Gastroesophageal sphincter (tissue), 4 donors: ENCODE measurements around the gene SLC35F5. TPM values are rescaled to one million over a fixed set of nuclear protein-coding genes. Genes with fewer than 3 reads are reported as not detected.

ENCODE experiments used
- ATAC-seq: fragments of 150-250 bp; one replicate; pipeline ENCODE4 v1.9.1; 2016; ENCODE audit warnings: mild to moderate bottlenecking, moderate library complexity
- H3K27ac ChIP-seq, 4 donors: fragments of 200-600 bp; sonication (generic) in 3 of 4; 1 replicate in 3 of 4; 2 replicates in 1 of 4; pipeline ENCODE4 v1.5.1; 2016 to 2019
- H3K27me3 ChIP-seq: fragments of 200-600 bp; sonication (generic); one replicate; pipeline ENCODE4 v1.5.1; 2019
- H3K36me3 ChIP-seq, 2 donors: fragments of 200-600 bp; sonication (generic); one replicate each; pipeline ENCODE4 v1.5.1; 2019; ENCODE audit warnings: control low read depth in 1 of 2
- H3K4me1 ChIP-seq, 3 donors: fragments of 200-600 bp; sonication (generic); 1 replicate in 2 of 3; 2 replicates in 1 of 3; pipeline ENCODE4 v1.5.1; 2016 to 2019; ENCODE audit warnings: control low read depth in 2 of 3
- H3K4me3 ChIP-seq, 2 donors: fragments of 200-600 bp; sonication (generic); one replicate each; pipeline ENCODE4 v1.5.1; 2019; ENCODE audit warnings: mild to moderate bottlenecking in 1 of 2, moderate library complexity in 1 of 2
- H3K9me3 ChIP-seq, 3 donors: fragments of 200-600 bp; sonication (generic); one replicate each; pipeline ENCODE4 v1.5.1; 2017 to 2019; ENCODE audit warnings: control low read depth in 2 of 3
- EP300 ChIP-seq: sonication (generic); formaldehyde crosslinking; IDR thresholded peaks from one replicate; pipeline ENCODE4 v1.6.1; 2017; ENCODE audit warnings: antibody characterized with exemption, mild to moderate bottlenecking
- POLR2A ChIP-seq, 2 donors: fragments of 450-650 bp; IDR thresholded peaks; one replicate each; pipeline ENCODE4 v1.6.1; 2017; ENCODE audit warnings: antibody characterized with exemption in 2 of 2, mild to moderate bottlenecking in 2 of 2, moderate library complexity in 1 of 2
- POLR2AphosphoS5 ChIP-seq: sonication (generic); formaldehyde crosslinking; IDR thresholded peaks from one replicate; pipeline ENCODE4 v1.6.1; 2017; ENCODE audit warnings: antibody characterized with exemption
- WGBS, 2 donors: methylation state at CpG; one replicate each; pipeline ENCODE4 v1.1.5; 2018; ENCODE audit warnings: low coverage in 1 of 2; 5-methylcytosine and 5-hydroxymethylcytosine counted together
- total RNA-seq, 4 donors: library from RNA; depleted of rRNA; stranded (reverse); fragments of >200 nt; gene quantifications; one replicate each; pipeline ENCODE4 v1.1.0, GENCODE V29; 2016
- TF ChIP-seq, protein P1 (sequence below), 4 experiments: fragments of 200-600 bp in 2 of 4; fragments of 450-650 bp in 2 of 4; sonication (generic) in 1 of 4; IDR thresholded peaks; one replicate each; pipeline ENCODE4 v1.5.1; 2017 to 2019; ENCODE audit warnings: antibody characterized with exemption in 4 of 4, mild to moderate bottlenecking in 2 of 4, moderate library complexity in 2 of 4

SLC35F5 gene
- total RNA-seq, 4 donors from 2014 or later = 42.5 to 90.3 (median 49.2) TPM

DNA sequence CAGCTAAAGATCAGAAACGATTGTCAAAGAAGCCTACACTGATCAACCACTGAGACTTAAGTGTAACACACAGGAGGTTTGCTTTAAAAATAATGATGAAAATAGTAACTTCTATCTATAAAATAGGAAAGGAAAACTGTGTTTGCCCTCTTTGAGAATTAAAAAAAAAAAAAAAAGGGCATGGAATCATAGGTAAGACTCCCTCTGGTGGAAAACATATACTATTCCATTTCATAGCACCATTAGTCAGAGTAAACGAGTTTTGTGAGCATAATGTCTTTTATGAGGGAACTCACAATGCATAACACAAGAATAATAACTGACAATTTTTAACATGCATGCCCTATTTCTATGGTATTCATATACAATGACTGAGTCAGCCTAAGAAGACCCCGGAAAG is 36.3 kb downstream of the SLC35F5 start:
- WGBS, 2 donors = 52 to 53% methylated on average over 3 of the region's 3 CpGs
- no peak overlapping the region for H3K4me3 ChIP-seq
- no peaks in the 10 kb centered on the region for H3K4me1 ChIP-seq
- no peaks in the 10 kb centered on the region for H3K9me3 ChIP-seq
- TF ChIP-seq, protein P1, sequence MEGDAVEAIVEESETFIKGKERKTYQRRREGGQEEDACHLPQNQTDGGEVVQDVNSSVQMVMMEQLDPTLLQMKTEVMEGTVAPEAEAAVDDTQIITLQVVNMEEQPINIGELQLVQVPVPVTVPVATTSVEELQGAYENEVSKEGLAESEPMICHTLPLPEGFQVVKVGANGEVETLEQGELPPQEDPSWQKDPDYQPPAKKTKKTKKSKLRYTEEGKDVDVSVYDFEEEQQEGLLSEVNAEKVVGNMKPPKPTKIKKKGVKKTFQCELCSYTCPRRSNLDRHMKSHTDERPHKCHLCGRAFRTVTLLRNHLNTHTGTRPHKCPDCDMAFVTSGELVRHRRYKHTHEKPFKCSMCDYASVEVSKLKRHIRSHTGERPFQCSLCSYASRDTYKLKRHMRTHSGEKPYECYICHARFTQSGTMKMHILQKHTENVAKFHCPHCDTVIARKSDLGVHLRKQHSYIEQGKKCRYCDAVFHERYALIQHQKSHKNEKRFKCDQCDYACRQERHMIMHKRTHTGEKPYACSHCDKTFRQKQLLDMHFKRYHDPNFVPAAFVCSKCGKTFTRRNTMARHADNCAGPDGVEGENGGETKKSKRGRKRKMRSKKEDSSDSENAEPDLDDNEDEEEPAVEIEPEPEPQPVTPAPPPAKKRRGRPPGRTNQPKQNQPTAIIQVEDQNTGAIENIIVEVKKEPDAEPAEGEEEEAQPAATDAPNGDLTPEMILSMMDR (IDR thresholded peaks at IDR 0.05) = peak in 2 of 4 experiments; percentile 7 to 37
- TF ChIP-seq EP300 (no peak), POLR2A (IDR thresholded peaks at IDR 0.05) (no peak), POLR2AphosphoS5 (no peak)
- ATAC-seq = no peak
- no peak overlapping the region for H3K27ac ChIP-seq
- peaks cover 0 to 78% of the 10 kb centered on the region in 2 donors for H3K36me3 ChIP-seq
- H3K27me3 ChIP-seq = no peaks in the 10 kb centered on the region

DNA sequence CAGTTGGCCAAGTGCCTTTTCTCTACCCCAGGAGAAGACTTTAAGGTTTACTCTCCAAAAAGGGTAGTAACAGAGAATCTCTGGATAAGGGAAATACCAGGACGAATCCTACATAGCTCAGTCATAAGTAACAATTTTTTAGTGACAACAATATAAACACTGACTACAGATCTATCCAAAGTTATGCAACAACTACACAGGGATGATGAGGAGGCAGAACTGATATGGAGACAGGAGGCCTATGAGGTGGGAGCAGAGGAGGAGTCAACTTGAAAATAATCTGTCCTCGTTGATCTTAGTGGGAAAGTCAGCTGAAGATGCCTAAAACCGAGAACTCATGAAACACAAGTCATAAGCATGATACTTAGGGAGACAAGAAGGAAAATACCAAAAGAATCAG is 40.2 kb downstream of the SLC35F5 start:
- ATAC-seq = no peak
- Histone ChIP-seq H3K27me3 (no peaks in the 10 kb centered on the region), H3K27ac (no peak overlapping the region), H3K36me3 (peaks cover 0 to 70% of the 10 kb centered on the region in 2 donors), H3K4me1 (no peaks in the 10 kb centered on the region), H3K9me3 (no peaks in the 10 kb centered on the region), H3K4me3 (no peak overlapping the region)
- TF ChIP-seq POLR2AphosphoS5 = no peak
- no peak for TF ChIP-seq EP300
- TF ChIP-seq POLR2A (IDR thresholded peaks at IDR 0.05) = no peak
- TF ChIP-seq, protein P1 (IDR thresholded peaks at IDR 0.05) = no peak
- 60 to 67% methylated on average over 2 to 3 of the region's 3 CpGs for WGBS, 2 donors

DNA sequence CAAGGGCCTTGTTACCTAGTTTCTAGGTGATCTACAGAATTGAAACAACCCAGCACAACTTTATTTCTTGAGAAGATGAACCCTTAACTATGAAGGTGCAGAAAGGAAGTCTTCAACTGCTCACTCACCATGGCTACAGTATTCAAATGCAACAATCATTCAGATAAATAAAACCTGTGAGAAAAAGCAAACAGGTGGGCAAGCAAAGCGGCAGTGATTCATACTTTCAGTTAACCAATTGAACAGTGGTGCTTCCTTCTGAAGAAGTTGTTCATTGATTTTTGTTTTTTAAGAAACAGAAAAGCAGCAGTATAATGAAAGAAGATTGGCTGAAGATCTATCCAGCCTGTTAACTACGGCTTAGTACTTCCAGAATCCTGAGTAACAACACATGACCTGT is 43.5 kb downstream of the SLC35F5 start:
- H3K36me3 ChIP-seq = peaks cover 0 to 70% of the 10 kb centered on the region in 2 donors
- ATAC-seq = no peak

DNA sequence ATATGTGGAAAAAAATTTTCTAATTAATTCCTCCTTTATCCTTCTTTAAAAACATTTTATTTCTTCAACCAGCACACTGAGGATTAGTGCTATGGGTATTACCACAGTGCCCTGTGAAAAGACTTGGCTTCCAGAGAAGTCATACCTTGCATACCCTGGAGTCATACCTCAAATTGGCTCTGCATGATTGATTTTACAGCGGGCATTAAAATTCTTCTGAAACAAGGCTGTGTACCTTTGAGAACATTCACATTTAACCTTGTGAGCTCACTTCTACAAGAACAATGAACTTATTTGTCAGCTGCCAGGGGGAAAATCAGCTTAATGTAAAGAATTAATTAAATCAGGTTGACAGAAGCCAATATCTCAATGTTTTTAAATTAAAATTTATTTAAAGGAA is 44.6 kb downstream of the SLC35F5 start:
- ATAC-seq = no peak
- H3K27me3 ChIP-seq = no peaks in the 10 kb centered on the region
- H3K4me3 ChIP-seq = no peak overlapping the region
- 100% methylated on average over 1 of the region's 1 CpG for WGBS, 2 donors
- H3K27ac ChIP-seq = no peak overlapping the region
- TF ChIP-seq EP300 (no peak), POLR2AphosphoS5 (no peak), POLR2A (IDR thresholded peaks at IDR 0.05) (no peak)
- H3K9me3 ChIP-seq = no peaks in the 10 kb centered on the region
- H3K4me1 ChIP-seq = no peaks in the 10 kb centered on the region
- H3K36me3 ChIP-seq = peaks cover 0 to 60% of the 10 kb centered on the region in 2 donors

More for the DNA sequence above, 43.5 kb downstream of the SLC35F5 start:
- Histone ChIP-seq H3K4me1 (no peaks in the 10 kb centered on the region), H3K27ac (no peak overlapping the region), H3K9me3 (no peaks in the 10 kb centered on the region), H3K4me3 (no peak overlapping the region), H3K27me3 (no peaks in the 10 kb centered on the region)
- WGBS, 2 donors = 89 to 100% methylated on average over 1 to 2 of the region's 2 CpGs
- no peak for TF ChIP-seq POLR2AphosphoS5
- no peak for TF ChIP-seq EP300
- no peak for TF ChIP-seq POLR2A (IDR thresholded peaks at IDR 0.05)
- TF ChIP-seq, protein P1 (IDR thresholded peaks at IDR 0.05) = no peak

DNA sequence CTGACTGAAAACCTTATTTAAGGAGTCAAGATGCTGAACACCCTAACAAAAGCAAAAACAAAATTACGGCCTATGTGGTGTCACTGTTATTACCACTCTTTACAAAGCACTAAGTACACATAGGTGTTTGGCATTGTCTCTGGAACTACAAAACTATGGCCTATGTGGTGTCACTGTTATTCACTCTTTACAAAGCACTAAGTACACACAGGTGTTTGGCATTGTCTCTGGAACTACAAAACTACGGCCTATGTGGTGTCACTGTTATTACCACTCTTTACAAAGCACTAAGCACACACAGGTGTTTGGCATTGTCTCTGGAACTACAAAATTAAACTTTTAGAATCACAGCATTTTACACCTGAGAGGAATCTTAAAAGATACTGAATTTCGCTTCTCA is 47.4 kb downstream of the SLC35F5 start:
- ATAC-seq = no peak
- no peaks in the 10 kb centered on the region for H3K27me3 ChIP-seq
- TF ChIP-seq POLR2AphosphoS5 = no peak
- TF ChIP-seq POLR2A (IDR thresholded peaks at IDR 0.05) = no peak
- no peak overlapping the region for H3K27ac ChIP-seq
- H3K9me3 ChIP-seq = no peaks in the 10 kb centered on the region
- no peaks in the 10 kb centered on the region for H3K4me1 ChIP-seq
- WGBS, 2 donors = 93 to 94% methylated on average over 2 to 3 of the region's 3 CpGs
- H3K4me3 ChIP-seq = no peak overlapping the region
- peaks cover 0 to 55% of the 10 kb centered on the region in 2 donors for H3K36me3 ChIP-seq

DNA sequence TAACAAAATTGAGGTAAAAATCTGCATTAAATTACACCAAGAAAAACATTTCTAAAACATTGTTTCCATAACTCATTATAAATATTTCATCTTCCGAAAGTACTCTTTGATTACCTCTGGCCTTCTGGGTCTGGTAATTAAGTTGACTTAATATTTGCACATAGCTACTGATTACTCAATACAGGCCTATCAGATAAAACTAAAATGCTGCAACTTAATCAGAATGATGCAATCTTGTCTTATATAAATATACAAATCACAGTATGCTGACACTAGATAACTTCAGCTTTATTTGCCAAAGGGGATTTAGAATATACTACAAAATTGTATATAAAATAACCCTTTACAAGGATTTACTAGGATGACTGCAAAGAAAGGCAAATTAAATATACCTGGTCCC is 49.3 kb downstream of the SLC35F5 start:
- no peak overlapping the region for H3K4me3 ChIP-seq
- TF ChIP-seq POLR2AphosphoS5 (no peak), POLR2A (IDR thresholded peaks at IDR 0.05) (no peak), EP300 (no peak)
- TF ChIP-seq, protein P1 (IDR thresholded peaks at IDR 0.05) = no peak
- ATAC-seq = no peak
- no peaks in the 10 kb centered on the region for H3K4me1 ChIP-seq
- H3K27ac ChIP-seq = no peak overlapping the region
- H3K9me3 ChIP-seq = no peaks in the 10 kb centered on the region
- 82 to 90% methylated on average over 1 of the region's 1 CpG for WGBS, 2 donors
- H3K27me3 ChIP-seq = no peaks in the 10 kb centered on the region
- peaks cover 0 to 40% of the 10 kb centered on the region in 2 donors for H3K36me3 ChIP-seq
